ENCODE measurements around the gene BCL11A. TPM values are rescaled to one million over a fixed set of nuclear protein-coding genes. Genes with fewer than 3 reads are reported as not detected.

BCL11A gene
- total RNA-seq, 4 donors from 2014 or later = 23.9 to 46.2 (median 33.8) TPM

DNA sequence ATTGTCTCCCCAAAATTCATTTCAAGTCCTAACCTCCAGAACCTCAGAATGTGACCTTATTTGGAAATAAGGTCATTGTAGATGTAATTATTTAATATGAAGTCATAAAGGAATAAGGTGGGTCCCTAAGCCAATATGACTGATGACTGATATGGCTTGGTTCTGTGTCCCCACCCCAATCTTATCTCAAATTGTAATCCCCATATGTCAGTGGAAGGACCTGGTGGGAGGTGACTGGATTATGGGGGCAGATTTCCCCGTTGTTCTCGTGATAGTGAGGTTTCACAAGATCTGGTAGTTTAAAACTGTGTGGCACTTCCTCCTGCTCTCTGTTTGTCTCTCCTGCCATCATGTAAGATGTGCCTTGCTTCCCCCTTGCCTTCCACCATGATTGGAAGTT lies 43.0 kb upstream of the BCL11A start:
- Histone ChIP-seq H3K4me1 (no peaks in the 10 kb centered on the region), H3K27ac (no peak overlapping the region), H3K9me3 (peaks cover 0 to 20% (median 0%) of the 10 kb centered on the region in 3 donors), H3K36me3 (no peaks in the 10 kb centered on the region), H3K27me3 (peaks cover 0 to 17% (median 0%) of the 10 kb centered on the region in 4 donors), H3K4me3 (no peak overlapping the region)
- intact Hi-C loops (cut with DNase I) = no loop called here
- 74 to 85% methylated on average over 2 of the region's 2 CpGs for WGBS, 2 donors
- no peak for DNase-seq
- TF ChIP-seq, protein P1, sequence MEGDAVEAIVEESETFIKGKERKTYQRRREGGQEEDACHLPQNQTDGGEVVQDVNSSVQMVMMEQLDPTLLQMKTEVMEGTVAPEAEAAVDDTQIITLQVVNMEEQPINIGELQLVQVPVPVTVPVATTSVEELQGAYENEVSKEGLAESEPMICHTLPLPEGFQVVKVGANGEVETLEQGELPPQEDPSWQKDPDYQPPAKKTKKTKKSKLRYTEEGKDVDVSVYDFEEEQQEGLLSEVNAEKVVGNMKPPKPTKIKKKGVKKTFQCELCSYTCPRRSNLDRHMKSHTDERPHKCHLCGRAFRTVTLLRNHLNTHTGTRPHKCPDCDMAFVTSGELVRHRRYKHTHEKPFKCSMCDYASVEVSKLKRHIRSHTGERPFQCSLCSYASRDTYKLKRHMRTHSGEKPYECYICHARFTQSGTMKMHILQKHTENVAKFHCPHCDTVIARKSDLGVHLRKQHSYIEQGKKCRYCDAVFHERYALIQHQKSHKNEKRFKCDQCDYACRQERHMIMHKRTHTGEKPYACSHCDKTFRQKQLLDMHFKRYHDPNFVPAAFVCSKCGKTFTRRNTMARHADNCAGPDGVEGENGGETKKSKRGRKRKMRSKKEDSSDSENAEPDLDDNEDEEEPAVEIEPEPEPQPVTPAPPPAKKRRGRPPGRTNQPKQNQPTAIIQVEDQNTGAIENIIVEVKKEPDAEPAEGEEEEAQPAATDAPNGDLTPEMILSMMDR (IDR thresholded peaks at IDR 0.05) = no peak
- TF ChIP-seq POLR2A (IDR thresholded peaks at IDR 0.05) = no peak

DNA sequence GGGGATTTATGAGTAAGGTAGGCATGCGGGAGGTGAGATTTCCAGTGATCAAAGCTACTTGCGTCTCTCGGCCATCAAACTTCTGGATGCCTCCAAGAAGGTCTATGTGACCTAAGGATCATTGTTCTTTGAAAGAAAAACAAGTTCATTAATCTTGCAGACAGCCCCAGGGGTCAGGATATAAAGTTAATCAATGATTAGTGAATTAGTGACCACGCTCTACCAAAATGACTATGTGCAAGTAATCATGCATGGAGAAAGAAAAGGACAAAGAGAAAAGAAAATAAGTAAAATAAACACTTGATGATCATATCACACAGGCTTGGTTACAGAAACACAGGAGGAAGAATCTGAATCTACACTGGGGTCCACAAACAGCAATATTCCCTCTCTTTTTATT lies 42.5 kb upstream of the BCL11A start:
- Histone ChIP-seq H3K27me3 (peaks cover 0 to 17% (median 0%) of the 10 kb centered on the region in 4 donors), H3K9me3 (peaks cover 0 to 20% (median 0%) of the 10 kb centered on the region in 3 donors), H3K27ac (no peak overlapping the region), H3K4me1 (no peaks in the 10 kb centered on the region), H3K36me3 (no peaks in the 10 kb centered on the region), H3K4me3 (no peak overlapping the region)
- intact Hi-C loops (cut with DNase I) = no loop called here
- WGBS, 2 donors = 90 to 91% methylated on average over 4 of the region's 4 CpGs
- TF ChIP-seq, protein P1 (IDR thresholded peaks at IDR 0.05) = no peak
- DNase-seq = no peak

DNA sequence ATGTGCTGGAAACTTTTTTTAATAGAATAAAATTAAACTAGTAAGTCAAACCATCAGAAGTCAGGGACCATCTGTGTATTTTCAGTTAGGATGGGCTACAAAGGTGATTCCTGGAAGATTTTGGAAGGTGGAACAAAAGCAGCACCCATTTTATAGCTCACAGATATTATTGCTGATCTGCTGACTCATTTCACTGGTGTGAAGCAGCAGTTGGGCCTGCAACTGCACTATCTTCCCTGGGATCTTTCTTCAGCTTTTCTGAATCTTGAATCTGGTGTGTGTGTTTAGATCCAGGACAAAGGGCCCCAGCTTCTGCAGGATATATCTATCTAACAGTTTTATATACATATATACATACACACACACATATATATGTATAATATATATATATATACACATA lies 35.6 kb upstream of the BCL11A start:
- H3K4me1 ChIP-seq = peaks cover 0 to 9% (median 0%) of the 10 kb centered on the region in 3 donors
- DNase-seq = no peak
- H3K27ac ChIP-seq = no peak overlapping the region
- H3K36me3 ChIP-seq = no peaks in the 10 kb centered on the region
- H3K4me3 ChIP-seq = no peak overlapping the region
- TF ChIP-seq, protein P1 (IDR thresholded peaks at IDR 0.05) = no peak
- no peak for TF ChIP-seq POLR2A (IDR thresholded peaks at IDR 0.05)
- peaks cover 0 to 20% (median 0%) of the 10 kb centered on the region in 3 donors for H3K9me3 ChIP-seq
- intact Hi-C loops (cut with DNase I) = loop anchor here (10.0 kb wide), 1 partner anchor 1824 kb away; no protein-coding TSS in a partner anchor
- peaks cover 0 to 18% (median 0%) of the 10 kb centered on the region in 4 donors for H3K27me3 ChIP-seq

DNA sequence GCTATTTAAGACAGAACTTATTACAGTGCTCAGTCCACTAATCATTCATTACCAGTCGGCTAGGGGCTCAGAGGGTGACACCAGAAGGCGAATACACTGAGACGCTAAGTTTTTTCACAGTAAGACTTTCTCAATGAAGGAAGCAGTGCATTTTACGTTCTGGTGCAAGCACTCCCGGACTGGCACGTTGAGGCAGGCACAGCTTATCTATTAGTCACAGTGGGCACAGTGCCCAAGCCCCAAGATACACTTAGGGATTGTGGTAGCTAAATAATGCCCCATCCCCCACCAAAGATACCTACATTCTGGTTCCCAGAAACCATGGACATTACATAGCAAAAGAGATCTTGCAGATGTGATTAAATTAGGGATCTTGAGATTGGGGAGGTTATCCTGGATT lies 32.6 kb upstream of the BCL11A start:
- Histone ChIP-seq H3K27me3 (peaks cover 0 to 48% (median 0%) of the 10 kb centered on the region in 4 donors), H3K27ac (no peak overlapping the region), H3K4me3 (no peak overlapping the region), H3K9me3 (no peaks in the 10 kb centered on the region), H3K36me3 (no peaks in the 10 kb centered on the region), H3K4me1 (peaks cover 0 to 21% (median 0%) of the 10 kb centered on the region in 3 donors)
- TF ChIP-seq, protein P1 (IDR thresholded peaks at IDR 0.05) = no peak
- TF ChIP-seq POLR2A (IDR thresholded peaks at IDR 0.05) = no peak
- 34 to 60% methylated on average over 5 to 6 of the region's 6 CpGs for whole genome bisulfite sequencing, 2 donors
- DNase-seq = no peak
- intact Hi-C loops (cut with DNase I) = loop anchor here (10.0 kb wide), 1 partner anchor 1821 kb away; no protein-coding TSS in a partner anchor

DNA sequence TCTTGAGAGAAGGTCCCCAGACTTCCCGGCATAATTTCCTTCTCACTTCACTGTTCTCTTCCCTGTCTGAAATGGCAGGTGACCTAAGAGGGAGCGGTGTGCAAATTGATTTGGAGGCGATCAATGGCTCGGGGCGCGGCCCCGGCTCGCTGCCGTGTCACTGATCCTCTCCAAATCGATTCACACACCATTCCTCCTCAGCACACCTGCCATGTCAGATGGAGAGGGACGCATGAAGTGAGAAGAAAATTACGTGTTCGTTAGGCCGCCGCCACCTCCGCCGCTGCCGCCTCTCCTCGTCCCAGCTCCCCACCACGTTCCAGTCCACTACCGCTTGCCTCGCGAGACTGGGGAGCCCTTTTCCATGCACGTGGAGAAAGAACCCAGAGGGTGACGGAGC lies 31.8 kb upstream of the BCL11A start:
- no peaks in the 10 kb centered on the region for H3K9me3 ChIP-seq
- H3K4me1 ChIP-seq = peaks cover 0 to 21% (median 0%) of the 10 kb centered on the region in 3 donors
- no peak for DNase-seq
- H3K27ac ChIP-seq = no peak overlapping the region
- H3K36me3 ChIP-seq = no peaks in the 10 kb centered on the region
- no peak for TF ChIP-seq POLR2A (IDR thresholded peaks at IDR 0.05)
- TF ChIP-seq, protein P1 (IDR thresholded peaks at IDR 0.05) = no peak
- H3K4me3 ChIP-seq = no peak overlapping the region
- 91 to 97% methylated on average over 14 to 23 of the region's 25 CpGs for WGBS, 2 donors
- intact Hi-C loops (cut with DNase I) = loop anchor here (10.0 kb wide), 1 partner anchor 1820 kb away; no protein-coding TSS in a partner anchor
- peaks cover 0 to 55% (median 0%) of the 10 kb centered on the region in 4 donors for H3K27me3 ChIP-seq

Data from esophagus squamous epithelium (tissue), 5 donors.